HG03095 (cell line): ENCODE data around the gene CHIC2.
"Not testable (repeated sequence)": the region's sequence is repeated elsewhere in the genome, so short reads cannot be mapped to it uniquely, and the experiment has no call there.

Experiments
- ATAC-seq: cut with Tn5 transposase; IDR thresholded peaks from one replicate; pipeline ENCODE4 v1.9.1; 2021; ENCODE audit warnings: moderate library complexity; ENCODE audit not compliant: unreplicated experiment

The CHIC2 gene

DNA sequence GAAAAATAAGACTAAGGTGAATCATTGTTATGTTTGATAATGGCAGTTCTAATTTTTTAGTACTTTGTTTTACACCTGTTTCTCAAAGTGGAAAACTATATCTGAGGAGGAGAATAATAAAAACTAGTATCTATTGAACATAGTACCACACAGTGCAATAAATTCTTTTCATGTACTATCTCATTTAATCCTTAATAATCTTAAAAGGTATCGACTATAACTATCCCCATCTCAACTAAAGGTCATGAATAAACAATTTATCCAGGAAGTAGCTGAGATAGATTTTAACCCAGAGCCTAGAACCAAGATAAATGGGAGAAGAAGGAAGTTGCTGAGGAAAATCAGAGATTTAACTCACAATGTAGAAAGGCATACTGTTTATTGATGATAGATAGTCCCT, 2.5 kb downstream of the CHIC2 start:
- ATAC-seq = no peak

DNA sequence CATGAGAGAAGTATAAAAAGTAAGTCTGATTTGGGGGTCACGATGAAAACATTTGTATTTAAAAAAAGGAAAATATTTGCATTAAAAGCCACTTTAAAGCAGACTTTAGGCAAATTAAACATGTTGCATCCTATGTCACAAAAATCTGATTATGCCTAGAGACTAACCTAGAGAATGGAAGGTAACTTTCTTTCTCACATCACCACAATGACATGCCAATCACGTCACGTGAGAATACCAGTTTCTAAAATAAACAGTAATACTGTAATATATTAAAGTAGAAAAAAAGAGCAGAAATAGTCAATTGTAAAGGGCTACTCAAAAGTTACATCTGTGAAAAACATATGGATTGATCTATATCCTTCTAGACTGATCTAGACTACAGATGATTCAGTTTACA, 3.3 kb downstream of the CHIC2 start:
- no peak for ATAC-seq

DNA sequence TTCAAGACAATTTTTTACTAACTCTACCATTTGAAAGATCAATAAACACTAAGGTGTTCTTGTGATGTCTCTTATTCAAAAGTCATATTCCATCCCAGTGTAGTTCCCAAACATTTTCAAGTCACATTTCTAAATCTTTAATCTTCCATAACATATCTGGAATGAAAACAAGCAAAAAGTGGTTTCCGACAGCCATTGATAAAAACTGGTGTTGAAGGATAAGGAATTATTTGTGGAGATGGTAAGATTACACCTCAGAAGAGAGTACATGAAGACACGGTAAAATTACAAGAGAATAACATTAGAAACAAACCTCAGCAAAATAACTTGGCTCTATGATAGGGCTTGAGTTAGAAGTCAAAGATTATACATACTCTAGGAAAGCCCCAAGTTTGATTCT, 4.3 kb downstream of the CHIC2 start:
- no peak for ATAC-seq

DNA sequence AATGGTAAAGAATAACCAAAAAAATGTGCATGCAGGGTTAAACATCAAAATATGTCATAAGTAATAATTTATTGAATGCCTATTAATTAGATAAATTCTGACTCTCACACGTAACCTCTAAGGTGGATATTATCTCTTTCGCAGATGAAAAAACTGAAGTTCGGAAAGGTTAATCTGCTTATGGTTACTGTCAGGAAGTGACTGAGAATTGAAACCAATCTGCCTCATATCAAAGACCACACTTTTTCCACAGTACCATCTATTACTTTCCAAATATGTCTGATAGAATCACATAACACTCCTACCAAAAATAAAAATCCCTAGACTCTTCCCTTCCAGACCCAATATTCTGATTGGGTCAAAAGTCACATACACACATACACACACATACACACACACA, 6.2 kb downstream of the CHIC2 start:
- no peak for ATAC-seq

DNA sequence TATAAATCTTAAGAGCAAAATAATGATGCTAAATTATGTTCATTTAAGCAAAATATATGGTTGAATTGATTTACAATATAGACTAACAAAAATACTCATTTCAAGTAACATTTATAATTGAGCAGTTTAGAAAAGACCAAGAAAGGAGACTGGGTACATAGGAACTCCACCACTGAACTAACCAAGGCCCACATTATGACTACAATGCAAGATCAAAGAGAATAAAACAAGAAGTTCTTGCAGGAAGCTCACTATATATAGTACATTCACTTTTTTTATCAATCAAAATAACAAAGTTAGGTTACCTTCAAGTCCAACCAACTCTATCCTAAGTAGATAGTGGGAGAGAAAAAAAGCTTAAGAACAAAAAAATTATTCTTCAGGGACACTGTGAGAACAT, 8.0 kb downstream of the CHIC2 start:
- no peak for ATAC-seq

DNA sequence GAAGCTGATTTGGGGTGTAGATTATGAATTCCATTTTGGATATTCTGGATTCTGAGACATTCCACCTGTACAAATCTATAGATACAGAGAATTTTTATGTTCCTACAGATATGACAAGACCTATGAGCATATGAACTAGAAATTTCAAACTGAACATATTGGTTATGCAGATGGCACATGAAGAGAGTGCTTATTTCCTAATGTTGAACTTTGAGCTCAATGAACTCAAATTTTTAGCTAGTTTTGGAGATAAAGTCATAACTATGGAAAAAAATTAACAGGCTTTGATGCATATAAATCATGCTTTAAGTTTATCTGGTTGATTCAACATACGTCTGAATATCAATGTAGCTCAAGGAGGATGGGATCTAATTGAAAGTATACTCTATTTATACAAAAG, 8.9 kb downstream of the CHIC2 start:
- ATAC-seq = no peak

DNA sequence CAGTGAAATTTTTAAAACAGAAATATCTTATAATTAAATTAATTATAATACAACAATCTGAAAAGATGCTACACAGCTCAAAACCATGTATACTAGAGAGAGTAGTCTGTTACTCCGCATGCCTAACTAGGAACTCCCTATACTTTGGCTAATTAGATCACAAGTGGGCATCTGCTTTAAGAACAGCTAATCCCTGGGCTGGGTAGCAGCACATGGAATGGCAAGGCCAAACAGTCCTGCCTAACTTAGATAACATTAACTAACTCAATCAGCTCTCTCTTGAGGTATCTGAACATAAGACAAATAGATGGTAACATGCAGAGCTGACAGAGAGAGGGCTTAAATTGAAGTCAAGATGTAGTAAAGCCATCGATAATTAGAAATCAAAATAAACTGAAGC, 9.9 kb downstream of the CHIC2 start:
- no peak for ATAC-seq

DNA sequence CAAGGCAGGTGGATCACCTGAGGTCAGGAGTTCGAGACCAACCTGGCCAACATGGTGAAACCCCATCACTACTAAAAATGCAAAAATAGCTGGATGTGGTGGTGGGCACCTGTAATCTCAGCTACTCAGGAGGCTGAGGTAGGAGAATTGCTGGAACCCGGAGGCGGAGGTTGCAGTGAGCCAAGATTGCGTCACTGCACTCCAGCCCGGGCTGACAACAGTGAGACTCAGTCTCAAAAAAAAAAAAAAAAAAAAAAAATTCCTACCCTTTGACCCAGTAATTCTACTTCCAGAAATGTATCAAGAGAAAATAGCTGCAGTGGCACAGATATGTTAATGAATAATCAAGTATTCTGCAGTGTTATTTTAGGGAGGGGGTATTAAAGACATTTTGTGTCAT, 11.1 kb downstream of the CHIC2 start:
- ATAC-seq = not testable (repeated sequence)

DNA sequence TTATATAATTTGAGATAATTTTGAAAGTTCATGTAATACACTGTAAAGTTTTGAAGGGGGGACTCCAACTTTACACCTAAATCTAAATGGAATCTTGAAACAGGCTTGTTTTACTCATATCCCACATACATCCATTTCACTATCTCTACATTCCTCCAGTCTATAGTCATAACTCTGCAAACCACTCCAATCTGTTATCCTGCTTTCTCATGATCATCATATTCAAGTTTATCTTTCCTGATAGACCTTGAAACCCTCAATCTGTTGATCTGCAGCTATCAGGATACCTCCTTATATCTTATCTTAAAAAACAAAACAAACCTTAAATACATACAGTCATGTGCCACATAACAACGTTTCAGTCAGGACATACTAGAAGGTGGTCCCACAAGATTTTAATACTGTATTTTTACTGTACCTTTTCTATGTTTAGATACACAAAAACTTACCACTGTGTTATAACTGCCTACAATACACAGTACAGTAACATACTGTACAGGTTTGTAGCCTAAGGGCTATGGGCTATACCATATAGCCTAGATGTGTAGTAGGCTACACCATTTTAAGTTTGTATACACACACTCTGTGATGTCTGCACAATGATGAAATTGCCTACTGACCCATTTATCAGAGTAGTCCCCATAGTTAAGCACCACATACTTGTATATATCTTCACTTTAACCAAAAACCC, 14.0 kb downstream of the CHIC2 start:
- no peak for ATAC-seq

DNA sequence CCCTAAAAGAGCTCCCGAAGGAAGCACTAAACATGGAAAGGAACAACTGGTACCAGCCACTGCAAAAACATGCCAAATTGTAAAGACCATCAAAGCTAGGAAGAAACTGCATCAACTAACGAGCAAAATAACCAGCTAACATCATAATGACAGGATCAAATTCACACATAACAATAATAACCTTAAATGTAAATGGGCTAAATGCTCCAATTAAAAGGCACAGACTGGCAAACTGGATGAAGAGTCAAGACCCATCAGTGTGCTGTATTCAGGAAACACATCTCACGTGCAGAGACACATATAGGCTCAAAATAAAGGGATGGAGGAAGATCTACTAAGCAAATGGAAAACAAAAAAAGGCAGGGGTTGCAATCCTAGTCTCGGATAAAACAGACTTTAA, 20.8 kb downstream of the CHIC2 start:
- not testable (repeated sequence) for ATAC-seq

DNA sequence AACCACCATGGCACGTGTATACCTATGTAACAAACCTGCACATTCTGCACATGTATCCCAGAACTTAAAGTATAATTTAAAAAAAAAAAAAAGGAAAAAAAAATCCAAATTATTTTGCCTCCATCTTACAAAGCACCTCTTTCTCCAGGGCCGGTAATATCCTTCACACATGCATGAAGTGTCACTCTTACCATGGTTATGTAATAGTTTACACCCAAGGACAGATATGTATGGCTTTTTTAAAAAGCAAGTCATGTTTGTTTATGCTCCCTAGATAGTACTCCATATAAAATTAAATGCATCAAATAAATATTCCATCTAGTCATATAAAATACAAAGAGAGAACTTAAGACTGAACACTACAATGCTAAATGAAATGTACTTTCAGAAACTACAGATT, 22.5 kb downstream of the CHIC2 start:
- ATAC-seq = no peak

DNA sequence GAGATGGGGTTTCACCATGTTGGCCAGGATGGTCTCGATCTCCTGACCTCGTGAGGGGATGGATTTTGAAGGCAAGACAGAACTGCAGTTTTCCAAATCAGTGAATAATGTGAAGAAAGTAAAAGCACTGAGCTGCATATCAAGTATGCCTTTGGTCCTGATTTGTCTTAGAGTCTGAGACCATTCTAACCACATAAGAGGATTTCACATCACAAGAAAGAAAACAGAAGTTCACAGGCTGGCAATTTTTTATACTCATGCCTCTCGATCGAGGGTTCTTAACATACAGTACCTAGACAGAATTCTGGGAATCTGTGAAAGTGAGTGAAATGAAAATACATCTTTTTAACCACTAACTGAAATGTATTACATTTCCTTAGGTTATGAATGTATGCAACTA, 23.3 kb downstream of the CHIC2 start:
- ATAC-seq = no peak

DNA sequence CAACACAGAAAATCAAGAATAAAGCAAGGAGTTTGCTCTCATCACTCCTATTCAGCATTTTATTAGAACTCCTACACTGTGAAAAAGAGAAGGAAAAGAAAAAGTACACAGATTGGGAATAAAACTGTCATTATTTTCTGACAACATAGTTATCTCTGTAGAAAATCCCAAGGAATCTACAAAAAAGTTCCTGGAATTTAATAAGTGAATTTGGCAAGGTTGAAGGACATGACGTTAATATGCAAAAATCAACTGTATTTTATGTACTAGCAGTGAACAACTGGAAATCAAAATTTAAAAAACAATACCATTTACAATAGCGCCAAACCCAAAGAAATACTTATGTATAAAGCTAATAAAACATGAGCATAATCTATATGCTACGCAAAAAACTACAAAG, 26.3 kb downstream of the CHIC2 start:
- no peak for ATAC-seq

DNA sequence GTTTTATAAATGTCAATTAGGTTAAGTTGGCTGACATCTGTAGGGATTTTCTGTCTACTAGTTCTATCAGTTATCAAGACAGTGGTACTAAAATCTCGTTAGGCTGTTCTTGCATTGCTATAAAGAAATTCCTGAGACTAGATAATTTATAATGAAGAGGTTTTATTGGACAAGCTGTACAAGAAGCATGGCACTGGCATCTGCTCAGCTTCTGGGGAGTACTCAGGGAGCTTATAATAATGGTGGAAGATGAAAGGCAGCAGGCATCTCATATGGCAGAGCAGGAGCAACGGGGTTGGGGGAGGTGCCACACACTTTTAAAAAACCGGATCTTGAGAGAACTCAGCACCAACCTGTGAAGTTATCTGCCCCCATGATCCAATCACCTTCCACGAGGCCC, 28.2 kb downstream of the CHIC2 start:
- ATAC-seq = no peak

DNA sequence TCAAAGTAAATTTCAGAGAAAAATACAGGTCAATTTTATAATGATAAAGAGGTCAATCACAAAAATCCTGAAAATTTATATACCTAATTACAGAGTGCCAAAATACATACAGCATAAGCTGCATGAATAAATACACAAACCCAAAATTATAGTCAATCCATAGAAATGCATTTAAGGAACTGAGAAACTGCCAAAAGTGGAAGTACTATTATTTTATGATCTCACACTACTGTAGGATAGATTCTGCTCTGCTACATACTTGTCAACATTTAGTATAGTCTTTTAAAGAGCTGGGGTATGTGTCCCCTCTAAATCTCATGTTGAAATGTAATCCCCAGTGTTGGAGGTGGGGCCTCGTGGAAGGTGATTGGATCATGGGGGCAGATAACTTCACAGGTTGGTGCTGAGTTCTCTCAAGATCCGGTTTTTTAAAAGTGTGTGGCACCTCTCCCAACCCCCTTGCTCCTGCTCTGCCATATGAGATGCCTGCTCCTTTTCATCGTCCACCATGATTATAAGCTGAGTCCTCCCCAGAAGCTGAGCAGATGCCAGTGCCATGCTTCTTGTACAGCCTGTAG, 31.8 kb downstream of the CHIC2 start:
- ATAC-seq = no peak

DNA sequence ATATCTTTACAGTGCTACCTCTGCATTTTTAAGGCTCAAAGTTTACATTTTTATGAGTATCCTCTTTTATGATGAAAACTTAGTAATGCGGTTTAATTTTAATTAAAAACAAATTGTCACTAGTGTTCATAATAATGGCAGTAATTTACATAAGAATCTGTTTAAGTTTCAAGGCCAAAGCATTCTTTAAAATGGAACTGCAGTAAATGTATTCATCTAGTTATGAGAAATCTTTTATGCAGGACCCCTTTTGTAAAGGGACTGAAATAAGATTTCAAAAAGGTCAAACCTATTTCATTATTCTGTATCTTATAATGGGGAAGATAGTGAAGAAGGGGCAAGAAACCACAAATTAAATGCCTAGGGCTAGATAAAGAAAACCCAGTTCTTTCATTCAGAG, 37.1 kb downstream of the CHIC2 start:
- ATAC-seq = no peak

DNA sequence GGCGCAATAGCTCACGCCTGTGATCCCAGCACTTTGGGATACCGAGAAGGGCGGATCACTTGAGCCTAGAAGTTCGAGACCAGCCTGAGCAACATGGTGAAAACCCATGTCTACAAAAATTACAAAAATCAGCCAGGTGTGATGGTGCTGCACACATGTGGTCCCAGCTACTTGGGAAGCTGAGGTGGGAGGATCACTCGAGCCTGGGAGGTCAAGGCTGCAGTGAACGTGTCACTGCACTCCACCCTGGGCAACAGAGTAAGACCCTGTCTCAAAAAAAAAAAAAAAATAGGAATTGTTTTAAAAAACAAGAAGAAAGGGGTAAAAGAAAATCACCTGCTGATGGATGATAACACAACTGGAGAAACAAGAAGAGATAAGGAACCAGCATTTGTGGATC, 38.8 kb downstream of the CHIC2 start:
- no peak for ATAC-seq

DNA sequence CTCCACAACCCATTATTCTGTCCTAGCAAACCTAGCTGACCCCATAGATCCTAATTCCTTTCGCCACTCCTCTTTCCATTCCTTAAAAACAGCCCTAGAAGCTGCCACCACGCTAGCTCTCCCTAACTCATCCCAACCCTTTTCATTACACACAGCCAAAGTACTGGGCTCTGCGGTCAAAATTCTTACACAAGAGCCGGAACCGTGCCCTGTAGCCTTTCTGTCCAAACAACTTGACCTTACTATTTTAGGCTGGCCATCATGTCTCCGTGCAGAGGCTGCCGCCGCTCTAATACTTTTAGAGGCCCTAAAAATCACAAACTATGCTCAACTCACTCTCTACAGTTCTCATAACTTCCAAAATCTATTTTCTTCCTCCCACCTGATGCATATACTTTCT, 41.4 kb downstream of the CHIC2 start:
- ATAC-seq = not testable (repeated sequence)

DNA sequence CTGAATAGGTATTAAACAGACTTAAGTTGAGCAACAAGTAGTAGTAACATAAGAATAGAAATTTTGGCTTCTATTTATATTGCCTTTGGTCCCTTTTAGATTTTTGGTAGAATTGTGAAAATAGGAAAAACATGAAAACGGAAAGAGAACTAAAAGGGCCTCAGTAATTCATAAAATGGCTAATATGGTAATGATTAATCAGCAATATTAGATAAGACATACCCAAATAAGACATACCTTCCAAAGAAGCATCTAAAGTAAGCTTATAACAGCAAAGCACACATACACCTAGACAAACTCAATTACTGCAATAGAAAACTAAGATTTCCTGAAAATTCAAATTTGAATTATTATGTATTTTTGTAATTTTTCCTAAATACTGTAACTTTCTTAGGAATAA, 46.4 kb downstream of the CHIC2 start:
- ATAC-seq = no peak

DNA sequence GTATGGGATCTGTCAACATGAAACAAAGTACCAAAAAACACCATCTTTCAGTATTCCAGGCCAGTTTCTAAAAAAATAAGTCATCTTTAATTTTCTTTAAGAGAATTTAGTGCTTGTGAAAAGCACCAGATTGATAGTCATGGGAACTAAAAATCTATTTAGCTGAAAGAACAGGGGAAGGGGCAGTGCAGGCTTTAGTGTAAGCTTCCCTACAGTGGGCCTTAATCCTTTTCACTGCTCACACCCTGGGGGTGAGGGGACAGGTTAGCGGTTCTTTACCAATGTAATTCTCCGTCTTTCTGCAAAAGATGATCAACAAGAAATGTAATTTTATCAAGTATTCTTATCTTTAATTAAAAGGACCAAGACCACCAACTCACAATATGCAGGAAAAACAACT, 47.1 kb downstream of the CHIC2 start:
- ATAC-seq = no peak

DNA sequence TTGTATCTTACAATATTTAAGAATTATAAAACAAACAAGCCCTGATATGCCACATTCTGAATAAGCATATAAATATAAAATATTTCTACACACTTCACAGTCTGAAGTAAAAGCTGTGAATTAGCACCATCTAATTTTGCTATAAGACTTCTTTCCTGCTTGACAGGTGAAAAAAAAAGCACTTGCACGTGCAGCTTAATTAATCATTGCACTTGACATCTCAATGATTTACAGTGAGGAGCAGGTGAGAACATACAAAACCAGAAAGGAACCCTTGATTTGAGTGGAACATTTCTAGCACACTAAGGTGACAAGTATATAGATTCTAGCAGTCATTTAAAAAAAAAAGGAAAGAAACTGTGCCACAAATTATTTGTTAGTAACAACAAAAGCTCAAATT, 47.9 kb downstream of the CHIC2 start:
- ATAC-seq = no peak

DNA sequence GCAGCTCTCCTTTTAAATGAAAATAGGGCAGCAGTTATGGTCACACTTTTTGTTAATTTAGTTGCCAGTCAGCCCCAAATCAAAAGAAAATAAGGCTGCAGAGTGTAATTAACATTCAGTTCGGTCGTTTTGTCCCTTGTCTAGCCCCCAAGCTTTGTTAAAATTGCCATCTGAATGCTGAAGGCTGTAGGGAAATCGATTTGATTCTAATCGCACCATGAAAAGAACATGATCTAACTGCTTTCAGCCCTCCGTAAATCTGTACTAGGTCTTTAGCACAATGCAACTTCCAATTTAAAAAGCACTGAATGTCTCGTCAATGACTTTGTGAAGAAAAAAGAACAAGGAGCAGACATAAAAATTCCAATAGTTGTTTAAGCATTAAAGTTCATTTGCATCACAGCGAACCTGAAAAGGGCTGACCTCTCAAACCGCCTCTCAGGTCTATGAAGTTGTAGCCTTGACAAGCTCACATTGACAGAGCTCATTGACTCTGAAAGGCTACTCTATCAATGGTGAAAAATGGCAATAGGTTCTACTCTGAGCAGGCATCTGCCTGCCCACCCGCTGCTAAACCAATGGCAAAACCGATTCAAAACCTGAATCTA, 48.9 kb downstream of the CHIC2 start:
- no peak for ATAC-seq

DNA sequence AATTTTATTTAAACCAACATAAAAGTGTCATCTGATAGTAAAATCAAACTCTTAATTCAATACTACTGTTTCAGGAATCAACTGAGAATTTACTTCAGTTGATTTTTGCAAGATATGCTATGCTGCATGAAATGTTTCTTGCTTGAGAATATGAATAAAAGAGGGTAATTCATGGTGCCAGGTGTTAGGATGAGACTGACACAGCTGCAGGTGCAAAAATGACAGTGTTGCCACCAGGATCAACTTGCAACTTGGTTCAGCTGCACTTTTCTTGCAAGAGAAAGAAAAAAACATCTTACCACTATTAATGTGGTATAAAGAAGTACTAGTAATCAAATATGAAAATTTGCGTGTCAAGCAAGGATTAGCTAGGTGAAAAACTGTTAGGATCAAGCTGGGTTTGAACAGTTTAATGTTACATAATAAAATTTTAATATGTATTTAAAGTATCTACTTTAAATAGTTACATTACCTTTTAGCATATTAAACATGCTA, 49.7 kb downstream of the CHIC2 start:
- ATAC-seq = no peak
